HL-60 (cell line): ENCODE results near the gene ANKRD27.
"Not testable (repeated sequence)": the region's sequence is repeated elsewhere in the genome, so short reads cannot be mapped to it uniquely, and the experiment has no call there.

Experiments used
- DNase-seq, 2 experiments: peaks; one replicate each; pipeline ENCODE4 v3.0.0-alpha.2; 2010 to 2020; ENCODE audit warnings: low read depth in 1 of 2, low spot score in 1 of 2
- H3K27ac ChIP-seq: fragments of 250-450 bp; sonication (Bioruptor Pico); replicated peaks from 2 replicates; pipeline ENCODE4 v1.5.1; 2020; ENCODE audit warnings: mild to moderate bottlenecking, moderate library complexity
- H3K27me3 ChIP-seq: fragments of 250-450 bp; sonication (Bioruptor Pico); 2 replicates; pipeline ENCODE4 v1.5.1; 2021; ENCODE audit warnings: mild to moderate bottlenecking, moderate library complexity; ENCODE audit not compliant: insufficient read depth, poor library complexity, severe bottlenecking
- H3K4me3 ChIP-seq: replicated peaks from 2 replicates; pipeline ENCODE4 v1.5.1; 2011; ENCODE audit warnings: mild to moderate bottlenecking, control low read depth, low read length; ENCODE audit not compliant: insufficient read depth
- GABPA ChIP-seq: IDR thresholded peaks from 2 replicates; pipeline ENCODE4 v1.6.1; 2012; ENCODE audit warnings: low read depth
- POLR2AphosphoS5 ChIP-seq: IDR thresholded peaks from 2 replicates; pipeline ENCODE4 v1.6.1; 2012; ENCODE audit warnings: low read depth
- SPI1 ChIP-seq: IDR thresholded peaks from 2 replicates; pipeline ENCODE4 v1.6.1; 2012; ENCODE audit warnings: low read depth, mild to moderate bottlenecking, borderline replicate concordance
- TF ChIP-seq, protein P1 (sequence below): IDR thresholded peaks from 2 replicates; pipeline ENCODE4 v1.6.1; 2012; ENCODE audit warnings: low read depth; ENCODE audit not compliant: insufficient replicate concordance
- TF ChIP-seq, protein P2 (sequence below): IDR thresholded peaks from one replicate; pipeline ENCODE4 v1.5.1; 2011; ENCODE audit warnings: low read length, control low read depth, inconsistent platforms; ENCODE audit not compliant: insufficient read depth

The ANKRD27 gene

DNA sequence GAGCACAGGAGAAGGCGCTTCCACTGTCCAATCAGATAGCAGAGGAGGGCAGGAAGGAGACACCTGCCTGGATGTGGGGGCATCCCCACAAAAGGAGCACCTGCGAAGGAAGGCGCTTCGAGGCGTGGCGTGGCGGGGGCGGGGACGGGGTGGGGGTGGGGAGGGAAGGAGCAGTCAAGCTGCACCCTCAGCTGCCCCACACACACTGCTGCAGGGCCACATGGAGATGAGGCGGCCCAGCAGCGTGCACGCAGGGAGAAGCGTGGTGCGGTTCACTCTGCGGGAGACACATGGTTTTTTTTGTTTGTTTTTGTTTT is 21.4 kb downstream of the ANKRD27 start:
- TF ChIP-seq, protein P1, sequence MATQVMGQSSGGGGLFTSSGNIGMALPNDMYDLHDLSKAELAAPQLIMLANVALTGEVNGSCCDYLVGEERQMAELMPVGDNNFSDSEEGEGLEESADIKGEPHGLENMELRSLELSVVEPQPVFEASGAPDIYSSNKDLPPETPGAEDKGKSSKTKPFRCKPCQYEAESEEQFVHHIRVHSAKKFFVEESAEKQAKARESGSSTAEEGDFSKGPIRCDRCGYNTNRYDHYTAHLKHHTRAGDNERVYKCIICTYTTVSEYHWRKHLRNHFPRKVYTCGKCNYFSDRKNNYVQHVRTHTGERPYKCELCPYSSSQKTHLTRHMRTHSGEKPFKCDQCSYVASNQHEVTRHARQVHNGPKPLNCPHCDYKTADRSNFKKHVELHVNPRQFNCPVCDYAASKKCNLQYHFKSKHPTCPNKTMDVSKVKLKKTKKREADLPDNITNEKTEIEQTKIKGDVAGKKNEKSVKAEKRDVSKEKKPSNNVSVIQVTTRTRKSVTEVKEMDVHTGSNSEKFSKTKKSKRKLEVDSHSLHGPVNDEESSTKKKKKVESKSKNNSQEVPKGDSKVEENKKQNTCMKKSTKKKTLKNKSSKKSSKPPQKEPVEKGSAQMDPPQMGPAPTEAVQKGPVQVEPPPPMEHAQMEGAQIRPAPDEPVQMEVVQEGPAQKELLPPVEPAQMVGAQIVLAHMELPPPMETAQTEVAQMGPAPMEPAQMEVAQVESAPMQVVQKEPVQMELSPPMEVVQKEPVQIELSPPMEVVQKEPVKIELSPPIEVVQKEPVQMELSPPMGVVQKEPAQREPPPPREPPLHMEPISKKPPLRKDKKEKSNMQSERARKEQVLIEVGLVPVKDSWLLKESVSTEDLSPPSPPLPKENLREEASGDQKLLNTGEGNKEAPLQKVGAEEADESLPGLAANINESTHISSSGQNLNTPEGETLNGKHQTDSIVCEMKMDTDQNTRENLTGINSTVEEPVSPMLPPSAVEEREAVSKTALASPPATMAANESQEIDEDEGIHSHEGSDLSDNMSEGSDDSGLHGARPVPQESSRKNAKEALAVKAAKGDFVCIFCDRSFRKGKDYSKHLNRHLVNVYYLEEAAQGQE: no peak
- TF ChIP-seq, protein P2, sequence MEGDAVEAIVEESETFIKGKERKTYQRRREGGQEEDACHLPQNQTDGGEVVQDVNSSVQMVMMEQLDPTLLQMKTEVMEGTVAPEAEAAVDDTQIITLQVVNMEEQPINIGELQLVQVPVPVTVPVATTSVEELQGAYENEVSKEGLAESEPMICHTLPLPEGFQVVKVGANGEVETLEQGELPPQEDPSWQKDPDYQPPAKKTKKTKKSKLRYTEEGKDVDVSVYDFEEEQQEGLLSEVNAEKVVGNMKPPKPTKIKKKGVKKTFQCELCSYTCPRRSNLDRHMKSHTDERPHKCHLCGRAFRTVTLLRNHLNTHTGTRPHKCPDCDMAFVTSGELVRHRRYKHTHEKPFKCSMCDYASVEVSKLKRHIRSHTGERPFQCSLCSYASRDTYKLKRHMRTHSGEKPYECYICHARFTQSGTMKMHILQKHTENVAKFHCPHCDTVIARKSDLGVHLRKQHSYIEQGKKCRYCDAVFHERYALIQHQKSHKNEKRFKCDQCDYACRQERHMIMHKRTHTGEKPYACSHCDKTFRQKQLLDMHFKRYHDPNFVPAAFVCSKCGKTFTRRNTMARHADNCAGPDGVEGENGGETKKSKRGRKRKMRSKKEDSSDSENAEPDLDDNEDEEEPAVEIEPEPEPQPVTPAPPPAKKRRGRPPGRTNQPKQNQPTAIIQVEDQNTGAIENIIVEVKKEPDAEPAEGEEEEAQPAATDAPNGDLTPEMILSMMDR: no peak
- TF ChIP-seq POLR2AphosphoS5: no peak
- TF ChIP-seq SPI1: no peak
- TF ChIP-seq GABPA: no peak
- DNase-seq: no peak
- Histone ChIP-seq H3K27ac (no peak overlapping the region), H3K4me3 (no peak overlapping the region), H3K27me3 (no peaks in the 10 kb centered on the region)

DNA sequence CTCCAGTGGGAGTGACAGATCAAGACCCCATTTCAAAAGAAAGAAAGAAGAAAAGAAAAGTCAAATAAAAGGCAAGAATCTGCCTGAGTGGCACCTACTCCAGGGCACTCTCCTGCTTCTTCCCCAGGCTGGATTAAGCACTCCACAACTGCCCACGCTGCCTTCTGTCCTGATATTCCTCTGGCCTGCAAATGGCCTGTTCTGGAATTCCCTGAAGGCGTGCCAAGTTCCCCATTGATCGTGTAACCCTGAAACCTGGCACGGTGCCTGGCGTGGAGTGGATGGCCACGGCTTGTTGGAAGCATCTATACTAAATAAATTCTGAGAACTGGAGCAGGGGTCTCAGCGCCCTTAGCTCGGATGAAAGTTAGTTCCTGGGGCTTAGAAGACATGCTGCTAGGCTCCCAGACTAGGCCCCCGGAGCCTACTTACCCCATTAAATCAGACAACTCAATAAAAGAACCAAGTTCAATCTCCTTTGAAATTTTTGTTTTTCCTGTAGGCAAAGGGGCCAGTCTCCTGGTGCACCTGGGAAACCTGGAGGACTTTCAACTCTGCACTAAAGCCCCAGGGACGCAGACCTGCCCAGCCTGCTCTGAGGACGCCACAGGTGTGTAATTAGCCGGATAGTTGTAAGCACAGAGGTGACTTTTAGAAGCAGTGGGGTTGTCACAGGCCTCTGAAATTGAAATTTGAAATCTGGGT is 21.9 kb downstream of the ANKRD27 start:
- DNase-seq: no peak
- no peaks in the 10 kb centered on the region for H3K27me3 ChIP-seq
- H3K4me3 ChIP-seq: no peak overlapping the region
- H3K27ac ChIP-seq: no peak overlapping the region
- TF ChIP-seq POLR2AphosphoS5: no peak
- TF ChIP-seq, protein P2: no peak
- TF ChIP-seq GABPA: no peak
- TF ChIP-seq, protein P1: no peak
- TF ChIP-seq SPI1: no peak

DNA sequence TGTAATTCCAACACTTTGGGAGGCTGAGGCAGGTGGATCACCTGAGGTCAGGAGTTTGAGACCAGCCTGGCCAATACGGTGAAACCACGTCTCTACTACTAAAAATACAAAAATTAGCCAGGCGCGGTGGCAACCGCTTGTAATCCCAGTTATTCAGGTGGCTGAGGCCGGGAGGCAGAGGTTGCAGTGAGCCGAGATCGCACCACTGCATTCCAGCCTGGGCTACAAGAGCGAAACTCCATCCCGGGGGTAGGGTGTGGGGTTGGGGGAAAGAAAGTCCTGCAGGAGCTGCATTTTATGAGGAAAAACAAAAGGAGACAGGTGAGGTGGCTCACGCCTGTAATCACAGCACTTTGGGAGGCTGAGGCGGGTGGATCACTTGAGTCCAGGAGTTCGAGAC is 22.6 kb downstream of the ANKRD27 start:
- not testable (repeated sequence) for H3K27me3 ChIP-seq, H3K27ac ChIP-seq, DNase-seq, H3K4me3 ChIP-seq

DNA sequence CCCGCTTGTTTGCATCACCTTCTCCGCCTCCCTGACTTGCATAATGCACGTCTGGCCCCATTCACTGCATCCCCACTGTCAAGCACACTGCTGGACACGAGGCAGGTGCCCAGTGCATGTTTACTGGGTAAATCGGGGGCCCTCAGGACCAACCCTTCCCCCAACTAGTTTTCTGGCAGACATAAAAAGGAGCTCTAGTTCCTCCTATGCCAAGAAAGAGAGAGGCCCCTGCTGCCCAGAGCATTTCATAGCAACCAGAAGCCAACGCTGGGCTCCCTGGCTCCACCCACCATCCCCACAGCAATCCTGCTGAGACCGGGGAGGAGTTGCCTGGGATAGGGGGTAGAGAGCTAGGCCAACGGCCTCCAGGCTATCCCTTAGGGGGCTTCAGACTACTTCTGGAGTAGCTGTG is 23.2 kb downstream of the ANKRD27 start:
- TF ChIP-seq POLR2AphosphoS5: 0 out of 2 replicates have a peak, but pooled peaks have one; percentile 24
- TF ChIP-seq, protein P2: no peak
- peak; percentile 22 to 54 for DNase-seq
- Histone ChIP-seq H3K27ac (peak overlapping the region; percentile 26), H3K27me3 (no peaks in the 10 kb centered on the region), H3K4me3 (no peak overlapping the region)
